Superior temporal gyrus (tissue), 1 donor: ENCODE data around the gene SERPINB6.
A peak's percentile ranks its signal among the peaks of the same experiment; 100 is the strongest.

Experiments
- DNase-seq: peaks from one replicate; pipeline ENCODE4 v3.0.0-alpha.2; 2016; ENCODE audit errors: extremely low spot score

SERPINB6 gene

DNA sequence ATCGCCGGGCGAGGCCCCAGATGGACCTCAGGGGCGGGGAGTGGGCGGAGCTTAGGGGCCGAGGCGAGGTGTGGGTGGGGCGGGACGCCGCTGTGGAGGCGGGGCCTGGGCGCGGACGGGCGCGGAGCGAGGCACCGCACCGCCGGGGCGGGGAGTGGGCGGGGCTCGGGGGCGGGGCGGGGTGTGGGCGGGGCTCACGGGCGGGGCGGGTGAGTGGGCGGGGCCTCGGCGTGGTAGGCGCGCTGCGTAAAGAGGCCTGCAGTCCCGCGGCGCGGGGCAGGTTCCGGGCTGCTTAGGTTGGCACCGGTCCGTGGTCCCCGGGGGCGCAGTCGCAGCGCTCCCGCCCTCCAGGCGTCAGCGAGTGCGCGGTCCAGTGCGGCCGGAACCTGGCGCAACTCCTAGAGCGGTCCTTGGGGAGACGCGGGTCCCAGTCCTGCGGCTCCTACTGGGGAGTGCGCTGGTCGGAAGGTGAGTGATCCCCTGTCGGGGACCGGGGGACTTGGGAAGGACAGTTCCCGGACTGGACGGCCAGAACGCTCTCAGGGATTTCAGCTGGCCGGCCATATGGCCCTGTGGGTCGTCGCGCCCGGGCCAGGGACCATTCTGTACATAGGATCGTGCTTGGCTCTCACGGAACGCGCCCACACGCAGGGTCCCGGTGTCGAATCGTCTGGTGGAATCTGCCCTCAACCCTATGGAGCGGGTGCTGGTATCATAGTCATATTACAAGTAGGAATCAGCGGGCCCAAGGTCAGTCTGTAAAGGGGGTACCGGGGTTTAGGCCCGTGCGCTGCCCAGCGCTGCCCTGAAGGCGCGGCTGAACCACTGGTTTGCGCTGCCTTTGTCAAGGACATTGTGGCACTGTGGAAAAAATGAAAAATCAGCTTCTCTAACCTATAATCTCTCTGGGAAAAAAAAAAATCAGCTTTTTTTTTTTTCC lies 28.5 kb upstream of the SERPINB6 start, which contains the start of gene NQO2:
Gene NQO2, plus strand, starts transcription at position 277 of the 940 bp plus-strand sequence. CDS start 6,659 bp downstream, outside the sequence.
- DNase-seq: peak; percentile 84

DNA sequence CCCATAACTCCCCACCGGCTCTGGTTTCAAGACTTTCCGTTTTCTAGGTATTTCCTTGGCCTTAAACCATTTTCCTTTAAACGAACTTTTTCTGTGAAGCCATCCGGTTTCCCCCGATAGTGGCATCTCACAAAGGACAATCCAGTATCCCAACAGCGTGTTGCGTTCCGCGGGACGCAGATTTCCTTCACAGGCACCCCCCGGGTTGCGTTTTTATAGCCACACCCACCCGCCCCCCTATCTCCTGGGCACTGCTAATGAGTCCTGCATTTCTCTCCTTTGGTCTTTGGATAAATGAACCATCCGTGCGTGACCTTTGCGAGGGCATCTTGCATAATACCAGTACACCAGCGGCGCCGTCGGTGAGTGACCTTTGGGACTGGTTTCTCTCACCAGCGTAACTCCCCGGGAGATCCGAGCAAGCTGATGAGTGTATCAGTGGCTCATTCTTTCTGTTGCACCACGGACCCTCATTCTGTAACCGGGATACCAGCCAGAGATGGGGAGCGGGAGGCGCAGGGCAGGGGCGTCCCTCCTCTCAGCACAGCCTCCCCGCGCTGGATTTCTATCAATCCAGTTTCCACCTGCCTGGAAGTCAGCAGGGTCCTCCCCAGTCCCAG lies 27.7 kb upstream of the SERPINB6 start:
- DNase-seq: peak; percentile 29

DNA sequence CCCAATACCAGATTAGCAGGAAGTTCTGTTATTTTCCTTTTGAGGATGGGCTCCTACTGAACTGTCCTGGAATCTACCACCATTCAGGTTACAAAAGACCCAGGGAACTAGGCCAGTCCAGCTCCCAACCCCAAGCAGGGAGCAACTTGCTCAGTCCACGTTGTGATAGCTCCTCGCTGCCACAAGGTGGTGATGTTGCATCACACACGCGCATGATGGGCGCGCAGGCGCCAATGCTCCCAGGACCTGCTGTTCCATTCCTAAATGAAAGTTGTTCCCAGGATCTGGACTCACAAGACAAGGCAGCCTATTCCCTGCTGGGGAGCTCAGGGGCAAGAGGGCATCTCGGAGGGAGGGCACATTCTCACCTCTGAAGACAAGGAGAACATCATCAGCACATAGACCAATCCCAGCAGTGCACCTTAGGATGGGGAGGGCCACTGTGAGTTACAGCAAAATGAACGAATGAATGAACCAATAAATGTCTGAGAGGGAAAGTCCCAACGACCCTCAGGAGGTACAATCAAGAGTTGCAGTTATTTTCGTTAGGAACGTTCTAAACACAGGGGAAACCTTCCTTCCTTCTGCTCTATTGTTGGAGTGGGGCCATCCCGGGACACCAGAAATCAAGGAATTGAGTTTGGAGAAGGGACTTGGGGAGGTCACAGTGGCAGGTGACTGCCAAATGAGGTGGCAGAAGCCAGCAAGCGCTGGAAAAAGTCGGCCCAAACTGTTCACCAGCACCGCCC lies 27.1 kb upstream of the SERPINB6 start:
- DNase-seq: peak; percentile 52

DNA sequence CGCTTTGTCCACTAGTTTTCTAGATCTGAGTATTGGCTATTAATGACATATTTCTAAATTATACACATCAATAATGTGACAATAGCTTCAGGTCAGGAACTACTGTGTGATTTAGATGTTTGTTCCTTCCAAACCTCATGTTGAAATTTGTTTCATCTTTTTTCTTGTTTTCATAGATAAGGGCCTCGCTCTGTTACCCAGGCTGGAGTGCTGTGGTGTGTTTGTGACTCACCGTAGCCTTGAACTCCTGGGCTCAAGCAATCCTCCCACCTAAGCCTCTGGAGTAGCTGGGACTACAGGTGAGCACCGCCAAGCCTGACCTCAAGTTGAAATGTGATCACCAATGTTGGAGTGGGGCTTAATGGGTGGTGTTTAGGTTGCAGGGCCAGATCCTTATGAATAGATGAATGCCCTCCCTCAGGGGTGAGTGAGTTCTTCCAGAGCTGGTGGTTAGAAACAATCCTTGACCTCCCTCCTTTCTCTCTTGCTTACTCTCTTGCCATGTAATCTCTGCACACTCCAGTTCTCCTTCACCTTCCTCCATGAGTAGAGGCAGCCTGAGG lies 22.5 kb upstream of the SERPINB6 start:
- no peak for DNase-seq

DNA sequence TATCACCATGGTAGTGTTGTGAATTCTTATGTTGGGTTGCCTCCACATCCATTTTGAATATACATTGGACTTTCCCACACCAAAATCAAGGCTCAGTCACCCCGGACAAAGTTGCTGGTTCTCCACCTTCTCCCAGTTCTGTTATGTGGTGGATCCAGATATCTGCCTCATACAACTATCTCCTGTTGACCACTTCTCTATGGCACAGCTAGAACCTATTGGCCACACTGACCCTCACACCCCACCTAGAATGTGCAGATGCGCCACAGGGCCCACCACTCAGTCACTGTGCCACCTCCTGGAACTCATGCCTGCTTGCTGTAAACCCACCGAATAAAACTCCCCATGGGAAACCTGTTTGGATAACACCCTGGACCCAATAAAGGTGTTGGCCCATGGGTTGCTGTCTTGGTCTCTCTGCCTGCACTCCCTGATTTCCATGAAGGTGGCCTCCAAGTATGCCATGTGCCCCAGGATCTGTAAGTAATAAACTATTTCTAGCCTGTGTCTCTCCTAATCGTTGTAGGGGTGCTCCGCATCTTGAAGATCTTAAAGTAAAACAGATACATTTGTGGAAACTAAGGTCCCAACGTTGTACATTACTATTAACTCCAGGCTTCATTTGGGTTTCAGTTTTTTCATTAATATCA lies 21.1 kb upstream of the SERPINB6 start:
- no peak for DNase-seq

DNA sequence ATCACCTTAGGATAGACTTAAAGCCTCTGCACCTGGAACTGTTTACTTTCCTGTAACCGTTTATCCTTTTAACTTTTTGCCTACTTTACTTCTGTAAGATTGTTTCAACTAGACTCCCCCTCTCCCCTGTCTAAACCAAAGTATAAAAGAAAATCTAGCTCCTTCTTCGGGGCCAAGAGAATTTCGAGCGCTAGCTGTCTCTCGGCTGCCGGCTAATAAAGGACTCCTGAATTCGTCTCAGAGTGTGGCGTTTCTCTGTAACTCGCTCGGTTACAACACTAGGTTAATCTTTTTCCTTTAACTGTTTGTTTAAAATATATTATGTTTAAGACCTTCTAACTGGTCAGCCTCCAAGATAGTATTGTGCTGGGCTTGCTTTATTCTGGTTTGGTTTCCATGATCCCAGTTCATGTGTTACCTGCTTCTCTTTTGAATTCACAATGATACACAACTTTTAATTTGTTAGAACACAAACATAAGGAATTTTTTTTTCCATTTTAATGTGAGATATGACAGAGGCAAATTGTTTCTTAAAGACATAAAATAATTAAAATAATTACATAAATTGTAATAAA lies 19.7 kb upstream of the SERPINB6 start:
- peak; percentile 72 for DNase-seq

DNA sequence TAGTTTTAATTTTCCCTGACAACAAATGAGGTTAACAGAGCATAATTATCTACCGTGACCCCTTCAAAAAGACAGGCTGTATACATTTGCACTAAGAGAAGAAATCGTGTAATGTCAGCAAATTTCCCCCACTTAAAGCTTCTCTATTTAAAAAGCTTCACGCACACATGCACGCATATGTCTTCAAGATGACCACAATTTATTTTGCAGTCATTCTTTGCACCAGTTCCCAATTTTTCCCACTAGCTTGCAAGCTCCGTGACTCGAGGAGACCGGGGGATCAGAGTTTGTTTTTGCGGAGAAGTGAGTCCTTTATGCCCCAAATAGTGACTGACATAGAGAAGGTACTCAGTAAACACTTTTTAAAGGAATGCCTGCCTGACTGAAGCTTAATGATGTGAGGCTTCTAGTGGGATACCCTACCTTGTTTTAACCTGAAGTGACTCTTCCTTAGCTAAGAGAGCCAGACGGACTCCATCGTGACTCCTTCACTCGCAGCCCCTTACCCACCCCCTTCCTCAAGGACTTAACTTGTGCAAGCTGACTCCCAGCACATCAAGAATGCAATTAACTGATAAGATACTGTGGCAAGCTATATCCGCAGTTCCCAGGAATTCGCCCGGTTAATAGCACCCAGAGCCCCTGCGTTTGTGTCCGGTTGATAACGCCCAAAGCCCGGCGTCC lies 19.0 kb upstream of the SERPINB6 start:
- peak; percentile 85 for DNase-seq

DNA sequence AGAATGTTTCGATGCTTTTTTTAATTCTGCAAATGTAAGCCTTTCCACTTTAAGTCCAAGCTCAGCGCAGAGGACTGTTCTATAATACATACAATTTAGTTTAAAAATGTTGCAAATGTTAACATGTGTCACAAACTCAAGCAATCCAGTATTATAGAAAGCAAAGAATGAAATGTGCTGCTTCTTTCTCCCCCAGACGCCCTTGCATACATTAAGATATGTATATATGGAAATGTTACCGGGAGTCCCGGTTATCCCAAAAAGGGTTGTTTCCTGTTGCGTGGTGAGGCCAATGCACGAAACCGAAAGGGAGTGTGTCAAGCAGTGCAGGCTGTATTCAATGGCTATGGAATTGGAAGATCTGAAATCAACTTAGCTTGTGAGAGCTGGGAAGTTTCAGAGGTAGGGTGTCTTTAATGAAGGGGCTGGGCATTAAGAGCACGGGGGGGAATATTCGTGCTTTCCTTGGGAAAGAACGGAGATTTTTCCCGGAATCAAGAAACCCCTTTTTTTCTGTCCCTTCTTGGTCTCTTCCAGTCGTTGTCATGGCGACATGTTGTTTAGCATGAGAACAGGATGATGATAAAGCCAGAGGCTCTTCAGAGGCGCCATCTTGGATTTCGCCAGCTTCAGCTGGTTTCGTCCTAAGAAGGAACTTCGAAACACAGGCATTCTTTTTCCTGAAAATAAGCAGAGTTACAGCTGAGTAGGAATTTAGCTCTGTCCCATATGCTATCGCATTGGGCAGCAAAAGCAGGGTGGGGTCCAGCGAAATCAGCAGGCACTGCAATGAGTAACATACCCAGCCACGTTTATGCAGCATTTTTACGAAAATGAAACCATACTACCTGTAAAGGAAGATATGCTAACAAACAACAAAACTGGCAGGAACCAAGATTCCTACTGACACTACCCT lies 18.2 kb upstream of the SERPINB6 start:
- peak; percentile 99 for DNase-seq

DNA sequence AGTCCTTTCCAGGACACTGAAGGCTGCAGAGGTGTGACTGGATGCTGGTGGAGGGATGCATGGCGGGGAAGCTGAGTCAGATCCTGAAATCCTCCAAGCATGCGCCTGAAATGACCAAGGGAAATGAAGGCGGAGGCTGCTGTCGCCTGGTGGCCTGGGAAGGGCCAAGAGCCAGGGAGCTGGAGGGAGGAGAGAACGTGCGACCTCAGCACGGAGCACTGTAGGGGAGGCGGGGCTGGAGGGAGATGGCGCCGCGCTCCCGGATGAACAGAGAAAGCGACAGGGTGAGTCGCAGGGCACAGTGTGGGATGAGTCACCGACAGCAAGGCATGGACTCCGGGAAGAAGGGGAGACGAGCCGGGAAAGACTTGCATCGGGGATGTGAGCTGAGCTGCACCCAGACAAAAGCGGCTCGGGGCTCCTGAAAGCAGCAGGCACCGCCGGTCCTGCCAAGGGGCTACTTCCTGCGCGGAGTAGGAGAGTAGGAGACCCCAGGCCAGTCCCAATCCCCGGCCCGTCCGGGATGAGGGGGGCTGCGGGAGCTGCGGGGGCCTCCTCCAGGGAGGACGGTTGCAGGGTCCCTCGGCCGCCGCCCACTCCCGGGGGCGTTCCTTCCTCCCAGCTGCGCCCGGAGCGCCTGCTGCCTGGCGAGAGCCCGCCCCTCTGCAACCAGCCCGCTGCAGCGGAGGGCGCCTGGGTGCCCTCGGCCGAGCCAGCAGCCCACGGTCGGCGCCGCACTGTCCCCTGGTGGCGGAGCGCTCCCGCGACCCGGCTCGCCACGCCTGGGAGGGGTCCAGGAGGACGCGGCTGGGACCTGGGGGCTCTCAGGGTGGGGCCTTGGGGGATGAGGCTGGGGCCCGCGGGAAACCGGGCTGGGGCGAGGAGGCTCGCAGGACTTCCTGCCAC lies 17.3 kb upstream of the SERPINB6 start:
- DNase-seq: peak; percentile 89

DNA sequence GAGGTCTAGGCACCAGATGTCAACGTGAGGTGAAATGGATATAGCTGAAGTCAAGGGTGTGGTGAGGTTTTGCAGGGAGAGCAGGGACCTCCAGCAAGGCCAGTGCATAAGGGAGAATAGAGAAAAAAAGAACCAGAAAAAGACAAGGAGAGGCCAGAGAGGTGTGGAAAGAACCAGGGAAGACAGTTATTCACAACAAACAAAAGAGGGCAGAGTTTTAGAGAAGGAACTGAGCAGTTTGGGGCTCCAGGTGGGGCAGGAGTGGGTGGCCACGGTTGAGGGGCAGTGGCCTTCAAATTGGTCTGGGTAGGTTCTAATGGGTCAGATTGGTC lies 16.7 kb upstream of the SERPINB6 start:
- no peak for DNase-seq

DNA sequence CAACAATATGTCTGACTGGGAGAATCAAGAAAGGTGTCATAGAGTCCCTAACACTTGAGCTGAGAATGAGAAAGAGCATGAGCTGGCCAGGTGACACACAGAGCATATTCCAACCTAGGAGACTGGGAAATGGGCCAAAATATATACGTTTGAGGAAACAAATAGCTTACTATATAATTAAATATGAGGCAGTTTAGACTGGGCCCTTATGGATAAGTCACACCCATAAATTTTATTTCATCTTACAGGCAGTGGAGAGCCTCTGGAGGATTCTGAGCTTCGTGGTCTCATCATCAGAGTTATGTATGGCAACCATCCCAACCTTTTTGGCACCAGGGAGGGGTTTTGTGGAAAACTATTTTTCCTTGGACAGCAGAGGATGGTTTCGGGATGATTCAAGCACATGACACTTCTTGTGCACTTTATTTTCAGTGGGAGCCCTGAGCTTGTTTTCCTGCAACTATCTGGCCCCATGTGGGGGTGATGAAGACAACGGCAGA lies 15.4 kb upstream of the SERPINB6 start:
- no peak for DNase-seq

DNA sequence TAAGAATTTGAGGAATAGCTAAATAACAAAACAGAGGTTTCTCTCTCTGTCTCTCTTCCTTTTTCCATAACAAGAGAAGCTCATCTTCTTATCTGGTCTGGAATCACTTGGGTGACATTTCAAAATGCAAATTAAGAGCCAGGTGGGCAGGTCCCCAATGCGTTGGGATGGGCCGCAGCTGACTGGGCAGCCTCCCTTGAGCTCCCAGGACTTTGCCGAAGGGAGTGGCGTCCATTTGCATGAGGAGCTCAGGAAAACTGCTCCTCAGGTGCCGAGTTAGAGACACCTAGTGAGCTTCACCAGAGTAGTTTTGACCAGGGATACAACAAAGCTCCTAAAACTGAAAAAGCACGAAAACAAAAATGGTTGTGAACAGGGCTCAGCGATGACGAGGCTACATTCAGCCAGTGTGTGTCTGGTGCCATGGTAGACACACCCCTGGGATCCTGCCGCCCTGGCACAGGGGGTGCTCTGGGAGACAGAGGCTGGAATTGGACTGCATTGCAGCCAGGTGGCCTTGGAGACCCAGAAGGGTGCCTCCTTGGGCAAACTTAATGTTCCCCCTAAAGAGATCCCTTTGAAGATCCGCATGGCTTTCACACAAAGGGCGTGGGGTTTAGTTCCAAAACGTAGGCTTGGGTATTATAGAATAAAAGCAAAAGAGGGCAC lies 13.5 kb upstream of the SERPINB6 start:
- DNase-seq: no peak

DNA sequence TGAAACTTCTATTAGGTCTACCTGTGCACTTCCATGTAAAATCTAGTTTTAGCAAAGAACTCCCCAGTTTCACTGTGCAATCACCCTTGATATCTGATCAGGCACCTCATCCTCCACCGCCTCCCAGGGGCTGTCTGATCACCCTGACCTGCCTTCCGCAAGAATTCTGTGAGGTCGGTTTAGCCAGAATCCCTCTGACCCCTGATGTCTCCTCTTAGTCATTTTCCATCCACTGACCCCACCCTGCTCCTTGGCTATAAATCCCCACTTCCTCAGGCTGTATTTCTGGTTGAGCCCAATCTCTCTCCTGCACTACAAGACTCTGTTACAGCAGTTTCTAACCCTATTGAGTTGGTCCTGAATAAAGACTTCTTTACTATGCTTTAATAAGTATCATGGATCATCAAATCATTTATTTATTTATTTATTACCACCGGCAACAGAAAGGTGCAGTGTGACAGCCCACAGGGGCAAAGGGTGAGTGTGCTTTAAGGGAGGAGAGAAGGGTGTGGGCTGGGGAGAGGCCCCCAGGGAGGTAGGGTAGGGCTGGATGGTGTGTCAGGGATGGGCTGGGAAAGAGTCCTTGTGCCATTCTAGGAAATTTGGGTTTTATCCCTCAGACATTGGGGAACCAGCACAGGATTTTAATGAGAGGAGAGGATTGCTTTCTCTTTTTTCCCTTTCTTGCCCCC lies 11.2 kb upstream of the SERPINB6 start:
- DNase-seq: no peak

DNA sequence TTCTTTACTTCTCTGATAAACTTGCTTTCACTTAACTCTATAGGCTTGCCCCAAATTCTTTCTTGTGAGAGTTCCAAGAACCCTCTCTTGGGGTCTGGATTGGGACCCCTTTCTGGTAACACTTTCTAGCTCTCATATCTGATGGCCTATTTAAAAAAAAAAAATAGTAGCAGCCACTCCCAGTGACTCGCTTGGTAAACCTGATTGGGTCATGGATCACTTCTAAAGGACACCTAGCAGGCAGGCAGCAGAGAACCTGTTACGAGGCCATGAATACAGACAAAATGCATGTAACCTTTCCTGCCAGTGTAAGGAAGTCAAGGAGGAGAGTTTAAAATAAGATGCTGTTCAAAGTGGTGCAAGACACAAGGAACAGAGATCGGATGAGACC lies 9.1 kb upstream of the SERPINB6 start:
- no peak for DNase-seq

DNA sequence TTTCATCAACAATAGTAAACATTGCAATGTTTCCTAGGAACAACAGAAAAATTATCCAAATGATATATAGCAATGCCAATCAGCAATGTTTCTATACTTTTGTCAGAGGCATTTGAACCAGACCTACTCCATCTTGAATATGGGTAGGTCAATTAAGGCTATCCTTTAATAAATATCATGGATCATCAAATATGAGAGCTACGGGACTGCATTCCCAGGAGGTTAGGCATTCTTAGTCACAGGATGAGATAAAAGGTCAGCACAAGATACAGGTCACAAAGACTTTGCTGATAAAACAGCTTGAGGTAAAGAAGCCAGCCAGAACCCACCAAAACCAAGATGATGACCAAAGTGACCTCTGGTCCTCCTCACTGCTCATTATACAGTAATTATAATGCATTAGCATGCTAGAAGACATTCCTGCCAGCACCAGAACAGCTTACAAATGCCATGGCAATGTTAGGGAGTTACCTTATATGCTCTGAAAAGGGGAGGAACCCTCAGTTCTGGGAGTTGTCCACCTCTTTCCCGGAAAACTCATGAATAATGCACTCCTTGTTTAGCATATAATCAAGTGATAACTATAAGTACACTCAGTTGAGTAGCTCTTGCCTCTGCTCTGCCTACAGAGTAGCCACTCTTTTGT lies 8.6 kb upstream of the SERPINB6 start:
- DNase-seq: no peak

DNA sequence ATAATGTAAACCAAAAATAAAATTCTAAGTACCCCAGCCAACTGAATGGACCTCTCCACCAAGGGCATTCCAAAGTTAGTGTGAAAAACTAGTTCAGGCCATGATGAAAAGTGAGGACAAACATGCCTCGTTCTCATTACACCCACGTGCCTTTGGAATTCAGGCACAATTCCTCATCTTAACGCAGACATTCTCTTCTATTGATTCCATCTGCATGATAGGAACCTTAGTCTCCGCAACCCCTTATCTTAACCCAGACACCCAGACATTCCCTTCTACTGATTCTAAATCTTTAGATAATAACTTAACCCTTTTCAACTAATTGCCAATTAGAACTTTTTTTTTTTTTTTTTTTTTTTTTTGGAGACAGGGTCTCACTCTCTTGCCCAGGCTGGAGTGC lies 7.6 kb upstream of the SERPINB6 start:
- DNase-seq: no peak
